NCI-H460 (cell line): Measurements from ENCODE around the gene NEMP1. TPM values are rescaled to one million over a fixed set of nuclear protein-coding genes. Genes with fewer than 3 reads are reported as not detected.
"Not testable (repeated sequence)": the region's sequence is repeated elsewhere in the genome, so short reads cannot be mapped to it uniquely, and the experiment has no call there.

Experiments used
- DNase-seq: peaks from one replicate; pipeline ENCODE4 v3.0.0-alpha.2; 2016; ENCODE audit warnings: low read depth; ENCODE audit errors: extremely low read depth
- total RNA-seq: library from RNA; depleted of rRNA; stranded (reverse); fragments of >200 nt; shearing (Covaris generic); gene quantifications from 2 replicates; pipeline ENCODE4 v1.2.3, GENCODE V29; 2014

Gene NEMP1
- total RNA-seq, 1 experiment from 2014 or later: 23.6 TPM

- DNase-seq: no peak
Measured at GRCh38 chr12:57031138-57031725, 47.4 kb downstream of the NEMP1 start.

GRCh38 chr12:57029457-57029856, 49.1 kb downstream of the NEMP1 start:
- DNase-seq: no peak

- no peak for DNase-seq
Measured at GRCh38 chr12:57027805-57028153, 50.8 kb downstream of the NEMP1 start.

GRCh38 chr12:57027011-57027804, 51.4 kb downstream of the NEMP1 start:
- no peak for DNase-seq

- DNase-seq: no peak
Measured at GRCh38 chr12:57025196-57025595, 53.4 kb downstream of the NEMP1 start.

GRCh38 chr12:57022324-57022723, 56.3 kb downstream of the NEMP1 start:
- DNase-seq: not testable (repeated sequence)

- no peak for DNase-seq
Measured at GRCh38 chr12:57019983-57020719, 58.4 kb downstream of the NEMP1 start.

- no peak for DNase-seq
Measured at GRCh38 chr12:57018906-57019305, 59.7 kb downstream of the NEMP1 start.

GRCh38 chr12:57018353-57018752, 60.2 kb downstream of the NEMP1 start:
- DNase-seq: not testable (repeated sequence)

GRCh38 chr12:57016348-57016747, 62.2 kb downstream of the NEMP1 start, which contains the start of gene TAC3:
TAC3 (minus strand) TSS chr12:57016529; CDS start chr12:57015797, 732 bp downstream.
- DNase-seq: no peak

- DNase-seq: no peak
Measured at GRCh38 chr12:57012600-57013465, 65.8 kb downstream of the NEMP1 start.

GRCh38 chr12:57011438-57012424, 66.9 kb downstream of the NEMP1 start:
- DNase-seq: no peak

GRCh38 chr12:57010627-57011247, 67.9 kb downstream of the NEMP1 start:
- no peak for DNase-seq

- no peak for DNase-seq
Measured at GRCh38 chr12:57009949-57010626, 68.5 kb downstream of the NEMP1 start.

- peak; percentile 50 for DNase-seq
Measured at GRCh38 chr12:57008178-57008577, 70.4 kb downstream of the NEMP1 start.

GRCh38 chr12:57006809-57007475, 71.6 kb downstream of the NEMP1 start:
- no peak for DNase-seq

GRCh38 chr12:57005980-57006808, 72.4 kb downstream of the NEMP1 start, which contains the start of gene ZBTB39:
ZBTB39 (minus strand) TSS chr12:57006546; CDS start chr12:57004917, 1,629 bp downstream.
- DNase-seq: peak; percentile 49
